Liver (tissue), 9 donors: ENCODE data around the gene CHEK1. TPM values are rescaled to one million over a fixed set of nuclear protein-coding genes. Genes with fewer than 3 reads are reported as not detected.
A peak's percentile ranks its signal among the peaks of the same experiment; 100 is the strongest.

Experiments
- DNase-seq: peaks from one replicate; pipeline ENCODE4 v3.0.0-alpha.2; 2017; ENCODE audit warnings: low spot score
- H3K27ac ChIP-seq, 2 donors: one replicate each; pipeline ENCODE4 v1.7.0; 2013; ENCODE audit warnings: inconsistent platforms in 2 of 2, low read length in 2 of 2, control low read depth in 1 of 2, low read depth in 1 of 2, mild to moderate bottlenecking in 1 of 2
- H3K27me3 ChIP-seq, 4 donors: one replicate each; pipeline versions ENCODE4 v1.6.1 to v1.7.0; 2013; ENCODE audit warnings: low read length in 3 of 4, inconsistent platforms in 1 of 4, mild to moderate bottlenecking in 1 of 4, moderate library complexity in 1 of 4; ENCODE audit not compliant: control insufficient read depth in 4 of 4, insufficient read depth in 4 of 4
- H3K36me3 ChIP-seq, 4 donors: one replicate each; pipeline versions ENCODE4 v1.6.1 to v1.7.0; 2013; ENCODE audit warnings: low read length in 3 of 4, mild to moderate bottlenecking in 3 of 4, low read depth in 1 of 4, moderate library complexity in 1 of 4; ENCODE audit not compliant: control insufficient read depth in 4 of 4, insufficient read depth in 3 of 4
- H3K4me1 ChIP-seq, 4 donors: one replicate each; pipeline versions ENCODE4 v1.6.1 to v1.7.0; 2013; ENCODE audit warnings: low read length in 3 of 4, mild to moderate bottlenecking in 3 of 4, moderate library complexity in 1 of 4; ENCODE audit not compliant: control insufficient read depth in 4 of 4, insufficient read depth in 4 of 4
- H3K4me3 ChIP-seq, 3 donors: one replicate each; pipeline versions ENCODE4 v1.6.1 to v1.7.0; 2013; ENCODE audit warnings: low read length in 3 of 3, control low read depth in 1 of 3, low read depth in 1 of 3, mild to moderate bottlenecking in 1 of 3
- H3K9ac ChIP-seq, 2 donors: one replicate each; pipeline ENCODE4 v1.7.0; 2013; ENCODE audit warnings: low read length in 2 of 2, mild to moderate bottlenecking in 2 of 2, moderate library complexity in 2 of 2, control low read depth in 1 of 2, low read depth in 1 of 2
- H3K9me3 ChIP-seq, 4 donors: one replicate each; pipeline versions ENCODE4 v1.6.1 to v1.7.0; 2013; ENCODE audit warnings: low read length in 3 of 4; ENCODE audit not compliant: control insufficient read depth in 4 of 4
- ATF3 ChIP-seq: IDR thresholded peaks from 2 replicates; pipeline ENCODE4 v1.6.1; 2016; ENCODE audit warnings: antibody characterized with exemption
- EGR1 ChIP-seq, 2 donors: IDR thresholded peaks; 2 replicates each; pipeline ENCODE4 v1.6.1; 2016 to 2018; ENCODE audit warnings: antibody characterized with exemption in 2 of 2, low read depth in 2 of 2
- FOXA1 ChIP-seq: IDR thresholded peaks from 2 replicates; pipeline ENCODE4 v1.6.1; 2016; ENCODE audit warnings: antibody characterized with exemption
- FOXA2 ChIP-seq: IDR thresholded peaks from 2 replicates; pipeline ENCODE4 v1.6.1; 2016; ENCODE audit warnings: antibody characterized with exemption
- GABPA ChIP-seq, 2 donors: IDR thresholded peaks in 1 of 2; conservative IDR thresholded peaks in 1 of 2; 2 replicates each; pipeline ENCODE4 v1.6.1; 2016; ENCODE audit warnings: antibody characterized with exemption in 2 of 2, mild to moderate bottlenecking in 1 of 2, moderate library complexity in 1 of 2
- HNF4A ChIP-seq, 2 donors: conservative IDR thresholded peaks; 2 replicates each; pipeline ENCODE4 v1.6.1; 2016; ENCODE audit warnings: antibody characterized with exemption in 2 of 2, mild to moderate bottlenecking in 2 of 2
- HNF4G ChIP-seq: IDR thresholded peaks from 2 replicates; pipeline ENCODE4 v1.6.1; 2016; ENCODE audit warnings: antibody characterized with exemption
- MAX ChIP-seq: IDR thresholded peaks from 2 replicates; pipeline ENCODE4 v1.6.1; 2016; ENCODE audit warnings: antibody characterized with exemption
- NR2F2 ChIP-seq: IDR thresholded peaks from 2 replicates; pipeline ENCODE4 v1.6.1; 2016; ENCODE audit warnings: antibody characterized with exemption
- RAD21 ChIP-seq, 2 donors: IDR thresholded peaks; 2 replicates each; pipeline ENCODE4 v1.6.1; 2016; ENCODE audit warnings: antibody characterized with exemption in 2 of 2, mild to moderate bottlenecking in 2 of 2
- RXRA ChIP-seq, 2 donors: IDR thresholded peaks; 2 replicates each; pipeline ENCODE4 v1.6.1; 2017 to 2018; ENCODE audit warnings: antibody characterized with exemption in 2 of 2, mild to moderate bottlenecking in 1 of 2
- SP1 ChIP-seq: IDR thresholded peaks from 2 replicates; pipeline ENCODE4 v1.6.1; 2018; ENCODE audit warnings: antibody characterized with exemption, mild to moderate bottlenecking
- TAF1 ChIP-seq: conservative IDR thresholded peaks from 2 replicates; pipeline ENCODE4 v1.6.1; 2016; ENCODE audit warnings: antibody characterized with exemption, mild to moderate bottlenecking
- YY1 ChIP-seq: IDR thresholded peaks from 2 replicates; pipeline ENCODE4 v1.6.1; 2016; ENCODE audit warnings: antibody characterized with exemption, mild to moderate bottlenecking
- ZBTB33 ChIP-seq: IDR thresholded peaks from 2 replicates; pipeline ENCODE4 v1.6.1; 2016; ENCODE audit warnings: antibody characterized with exemption
- WGBS: extraction: QIAGEN DNeasy Blood & Tissue Kit; methylation state at CpG from one replicate; pipeline ENCODE4 v1.1.7; 2013; 5-methylcytosine and 5-hydroxymethylcytosine counted together
- polyA plus RNA-seq, 2 donors: library from polyadenylated mRNA; stranded (reverse) in 1 of 2; unstranded in 1 of 2; fragments of 200-250 nt in 1 of 2; fragments of >200 nt in 1 of 2; fragmentation: Nextera tagmentation in 1 of 2; extraction: Ambion mirVana in 1 of 2; gene quantifications; one replicate each; pipeline versions ENCODE4 v1.2.1 to v1.2.3, GENCODE V29; 2013 to 2015
- total RNA-seq, 2 donors: library from RNA; depleted of rRNA; stranded (reverse); fragments of >200 nt; gene quantifications; one replicate each; pipeline ENCODE4 v1.2.3, GENCODE V29; 2014
- TF ChIP-seq, protein P1 (sequence below): IDR thresholded peaks from 2 replicates; pipeline ENCODE4 v1.6.1; 2016; ENCODE audit warnings: antibody characterized with exemption, mild to moderate bottlenecking
- donor health status: healthy.
- donor health status: healthy.
- donor health status: healthy.
- donor health status: healthy.
- donor health status: healthy.

Gene CHEK1
- total and polyA plus RNA-seq, 4 donors, result 0.59 to 21.7 (median 0.85) TPM

DNA sequence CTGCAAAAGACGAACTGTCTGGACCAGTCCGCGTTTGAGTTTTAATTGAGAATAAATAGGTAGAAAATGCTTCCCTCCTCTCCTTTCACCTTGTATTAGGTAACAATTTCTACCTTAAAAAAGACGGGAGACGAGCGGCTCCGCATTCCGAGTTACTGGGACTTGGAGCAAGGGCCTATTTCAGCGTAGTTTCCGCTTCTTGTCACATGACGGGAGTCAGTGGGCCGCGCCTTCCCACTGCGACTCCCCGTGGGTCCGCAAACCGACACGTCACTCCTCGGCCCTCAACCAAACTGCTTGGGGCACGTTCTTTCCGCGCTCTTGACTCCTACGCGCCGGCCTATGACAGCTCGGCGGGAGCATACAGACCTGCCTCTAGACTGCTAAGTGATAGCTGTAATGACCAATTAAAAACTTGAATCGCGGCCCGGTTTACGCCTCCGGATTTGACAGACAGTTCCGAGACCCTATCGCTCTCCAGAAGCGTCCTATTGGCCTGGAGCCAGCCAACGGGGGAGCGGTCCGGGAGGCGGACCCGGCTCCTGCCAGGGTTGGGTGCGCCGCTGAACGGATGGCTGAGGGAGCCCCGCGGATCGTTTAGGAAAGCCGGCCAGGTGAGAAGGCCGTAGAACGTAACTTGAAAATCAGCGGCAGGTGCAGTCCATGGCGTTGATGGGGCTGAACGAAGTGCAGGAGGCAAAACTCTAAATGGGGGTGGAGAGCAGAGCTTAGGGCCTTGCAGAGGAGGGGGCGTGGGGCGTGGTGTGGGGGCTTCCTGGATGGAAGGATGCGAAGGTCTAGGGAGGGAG is 32.5 kb upstream of the CHEK1 start, which contains the start of gene STT3A (continued):
- TF ChIP-seq ZBTB33, result peak; percentile 85
- peak; percentile 21 for TF ChIP-seq FOXA1
- no peak for TF ChIP-seq FOXA2
- peak; percentile 90 for TF ChIP-seq YY1

- DNase-seq, result no peak
- Histone ChIP-seq H3K27ac (peak overlapping the region; percentile 67 to 75), H3K4me3 (peak overlapping the region; percentile 84 to 97 (median 86)), H3K4me1 (peaks cover 3 to 23% (median 12%) of the 10 kb centered on the region in 4 donors), H3K27me3 (no peaks in the 10 kb centered on the region), H3K9ac (peak overlapping the region; percentile 26 to 86), H3K9me3 (no peaks in the 10 kb centered on the region), H3K36me3 (peaks cover 2 to 11% (median 7%) of the 10 kb centered on the region in 4 donors)
- no peak for TF ChIP-seq RXRA (IDR thresholded peaks at IDR 0.05)
- no peak for TF ChIP-seq EGR1 (IDR thresholded peaks at IDR 0.05; ENCODE audit: low read depth in 2 of 2)
- TF ChIP-seq FOXA2, result no peak
- TF ChIP-seq, protein P1, sequence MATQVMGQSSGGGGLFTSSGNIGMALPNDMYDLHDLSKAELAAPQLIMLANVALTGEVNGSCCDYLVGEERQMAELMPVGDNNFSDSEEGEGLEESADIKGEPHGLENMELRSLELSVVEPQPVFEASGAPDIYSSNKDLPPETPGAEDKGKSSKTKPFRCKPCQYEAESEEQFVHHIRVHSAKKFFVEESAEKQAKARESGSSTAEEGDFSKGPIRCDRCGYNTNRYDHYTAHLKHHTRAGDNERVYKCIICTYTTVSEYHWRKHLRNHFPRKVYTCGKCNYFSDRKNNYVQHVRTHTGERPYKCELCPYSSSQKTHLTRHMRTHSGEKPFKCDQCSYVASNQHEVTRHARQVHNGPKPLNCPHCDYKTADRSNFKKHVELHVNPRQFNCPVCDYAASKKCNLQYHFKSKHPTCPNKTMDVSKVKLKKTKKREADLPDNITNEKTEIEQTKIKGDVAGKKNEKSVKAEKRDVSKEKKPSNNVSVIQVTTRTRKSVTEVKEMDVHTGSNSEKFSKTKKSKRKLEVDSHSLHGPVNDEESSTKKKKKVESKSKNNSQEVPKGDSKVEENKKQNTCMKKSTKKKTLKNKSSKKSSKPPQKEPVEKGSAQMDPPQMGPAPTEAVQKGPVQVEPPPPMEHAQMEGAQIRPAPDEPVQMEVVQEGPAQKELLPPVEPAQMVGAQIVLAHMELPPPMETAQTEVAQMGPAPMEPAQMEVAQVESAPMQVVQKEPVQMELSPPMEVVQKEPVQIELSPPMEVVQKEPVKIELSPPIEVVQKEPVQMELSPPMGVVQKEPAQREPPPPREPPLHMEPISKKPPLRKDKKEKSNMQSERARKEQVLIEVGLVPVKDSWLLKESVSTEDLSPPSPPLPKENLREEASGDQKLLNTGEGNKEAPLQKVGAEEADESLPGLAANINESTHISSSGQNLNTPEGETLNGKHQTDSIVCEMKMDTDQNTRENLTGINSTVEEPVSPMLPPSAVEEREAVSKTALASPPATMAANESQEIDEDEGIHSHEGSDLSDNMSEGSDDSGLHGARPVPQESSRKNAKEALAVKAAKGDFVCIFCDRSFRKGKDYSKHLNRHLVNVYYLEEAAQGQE, result no peak
- no peak for TF ChIP-seq ATF3
- no peak for TF ChIP-seq NR2F2
- TF ChIP-seq TAF1, result no peak
- TF ChIP-seq HNF4G, result no peak
- no peak for TF ChIP-seq MAX
- TF ChIP-seq RAD21 (IDR thresholded peaks at IDR 0.05), result no peak
- under 1% methylated on average over 18 of the region's 18 CpGs for WGBS
Measured at GRCh38 chr11:125593114-125593820, 31.7 kb upstream of the CHEK1 start.

- no peak for DNase-seq
- TF ChIP-seq HNF4G (no peak), SP1 (no peak), ATF3 (no peak), TAF1 (no peak), FOXA2 (no peak), RAD21 (IDR thresholded peaks at IDR 0.05) (no peak), NR2F2 (no peak), MAX (no peak), HNF4A (conservative IDR thresholded peaks at IDR 0.05) (no peak), ZBTB33 (no peak), GABPA (IDR thresholded peaks at IDR 0.05 in 1 of 2, conservative IDR thresholded peaks at IDR 0.05 in 1 of 2) (no peak)
- Histone ChIP-seq H3K9ac (no peak overlapping the region), H3K9me3 (no peaks in the 10 kb centered on the region), H3K27ac (no peak overlapping the region), H3K4me3 (no peak overlapping the region), H3K4me1 (peaks cover 3 to 23% (median 12%) of the 10 kb centered on the region in 4 donors), H3K36me3 (peaks cover 4 to 20% (median 16%) of the 10 kb centered on the region in 4 donors), H3K27me3 (no peaks in the 10 kb centered on the region)
- WGBS, result 60% methylated on average over 3 of the region's 3 CpGs
Measured at GRCh38 chr11:125594958-125595357, 30.0 kb upstream of the CHEK1 start.
